Tibial artery (tissue), 4 donors: Measurements from ENCODE around the gene FRS2.

Experiments used
- DNase-seq, 2 donors: peaks; one replicate each; pipeline ENCODE4 v3.0.0-alpha.2; 2019
- H3K27ac ChIP-seq, 2 donors: fragments of 200-600 bp; sonication (generic) in 1 of 2; 1 replicate in 1 of 2; 2 replicates in 1 of 2; pipeline ENCODE4 v1.5.1; 2018 to 2019; ENCODE audit warnings: mild to moderate bottlenecking in 1 of 2
- H3K27me3 ChIP-seq, 2 donors: fragments of 200-600 bp; sonication (generic) in 1 of 2; one replicate each; pipeline versions ENCODE4 v1.5.1 to v1.6.0; 2016 to 2019
- H3K36me3 ChIP-seq, 3 donors: fragments of 200-600 bp; sonication (generic) in 2 of 3; one replicate each; pipeline ENCODE4 v1.5.1; 2016 to 2019; ENCODE audit warnings: mild to moderate bottlenecking in 2 of 3
- H3K4me1 ChIP-seq, 4 donors: fragments of 200-600 bp; sonication (generic) in 2 of 4; 1 replicate in 3 of 4; 2 replicates in 1 of 4; pipeline ENCODE4 v1.5.1; 2016 to 2019
- H3K4me3 ChIP-seq, 2 donors: fragments of 200-600 bp; sonication (generic) in 1 of 2; 1 replicate in 1 of 2; 2 replicates in 1 of 2; pipeline ENCODE4 v1.5.1; 2018 to 2019; ENCODE audit warnings: mild to moderate bottlenecking in 2 of 2
- H3K9me3 ChIP-seq, 3 donors: fragments of 200-600 bp; sonication (generic) in 1 of 3; one replicate each; pipeline ENCODE4 v1.5.1; 2016 to 2019
- CTCF ChIP-seq, 2 experiments: fragments of 200-600 bp in 1 of 2; fragments of 450-650 bp in 1 of 2; IDR thresholded peaks; one replicate each; pipeline ENCODE4 v1.5.1; 2017 to 2019; ENCODE audit warnings: antibody characterized with exemption in 2 of 2, mild to moderate bottlenecking in 1 of 2, moderate library complexity in 1 of 2
- intact Hi-C: fragments of 100-400 bp; cut with DNase I; formaldehyde crosslinking; loops from one replicate; pipeline ENCODE4 v1.15.0; 2023; ENCODE audit warnings: low total_unique reads

The FRS2 gene

GRCh38 chr12:69575346-69575745, 105.2 kb downstream of the FRS2 start:
- intact Hi-C loops: loop anchor here (10.0 kb wide), 1 partner anchor 161 kb away; no protein-coding TSS in a partner anchor

GRCh38 chr12:69578283-69578682, 108.1 kb downstream of the FRS2 start:
- Histone ChIP-seq H3K4me3 (no peak overlapping the region), H3K27me3 (no peaks in the 10 kb centered on the region), H3K9me3 (no peaks in the 10 kb centered on the region), H3K27ac (no peak overlapping the region), H3K4me1 (no peaks in the 10 kb centered on the region), H3K36me3 (peaks cover 18 to 23% (median 23%) of the 10 kb centered on the region in 3 donors)
- no peak for TF ChIP-seq CTCF (IDR thresholded peaks at IDR 0.05)
- intact Hi-C loops: loop anchor here (10.0 kb wide), 1 partner anchor 163 kb away; no protein-coding TSS in a partner anchor
- no peak for DNase-seq

More at GRCh38 chr12:69575346-69575745, 105.2 kb downstream of the FRS2 start:
- no peak overlapping the region for H3K4me3 ChIP-seq
- peaks cover 26 to 44% (median 43%) of the 10 kb centered on the region in 3 donors for H3K36me3 ChIP-seq
- DNase-seq: no peak
- H3K27ac ChIP-seq: no peak overlapping the region
- TF ChIP-seq CTCF (IDR thresholded peaks at IDR 0.05): no peak
- H3K9me3 ChIP-seq: no peaks in the 10 kb centered on the region
- H3K4me1 ChIP-seq: no peaks in the 10 kb centered on the region
- no peaks in the 10 kb centered on the region for H3K27me3 ChIP-seq

GRCh38 chr12:69579029-69579428, 108.8 kb downstream of the FRS2 start:
- intact Hi-C loops: loop anchor here (10.0 kb wide), 1 partner anchor 164 kb away; no protein-coding TSS in a partner anchor
- Histone ChIP-seq H3K4me3 (no peak overlapping the region), H3K27me3 (no peaks in the 10 kb centered on the region), H3K4me1 (no peaks in the 10 kb centered on the region), H3K27ac (no peak overlapping the region), H3K36me3 (peaks cover 13 to 16% (median 15%) of the 10 kb centered on the region in 3 donors), H3K9me3 (no peaks in the 10 kb centered on the region)
- no peak for DNase-seq
- TF ChIP-seq CTCF (IDR thresholded peaks at IDR 0.05): no peak

- TF ChIP-seq CTCF (IDR thresholded peaks at IDR 0.05): no peak
- H3K9me3 ChIP-seq: no peaks in the 10 kb centered on the region
These were observed 109.9 kb downstream of the FRS2 start for GRCh38 chr12:69580074-69580473.

GRCh38 chr12:69583203-69583602, 113.0 kb downstream of the FRS2 start:
- Histone ChIP-seq H3K36me3 (peaks cover 12 to 14% (median 13%) of the 10 kb centered on the region in 3 donors), H3K9me3 (no peaks in the 10 kb centered on the region), H3K27ac (no peak overlapping the region), H3K4me1 (peaks cover 0 to 13% (median 7%) of the 10 kb centered on the region in 4 donors), H3K4me3 (no peak overlapping the region), H3K27me3 (no peaks in the 10 kb centered on the region)
- TF ChIP-seq CTCF (IDR thresholded peaks at IDR 0.05): no peak
- DNase-seq: no peak
- intact Hi-C loops: no loop called here

More at GRCh38 chr12:69580074-69580473, 109.9 kb downstream of the FRS2 start:
- Histone ChIP-seq H3K4me1 (peaks cover 0 to 3% (median 0%) of the 10 kb centered on the region in 4 donors), H3K36me3 (peaks cover 2 to 5% (median 5%) of the 10 kb centered on the region in 3 donors), H3K27ac (no peak overlapping the region), H3K4me3 (no peak overlapping the region), H3K27me3 (no peaks in the 10 kb centered on the region)
- intact Hi-C loops: no loop called here
- DNase-seq: no peak
